ENCODE data around the gene CEP97.

GRCh38 chr3:101687142-101687931 lies 37.1 kb upstream of the CEP97 start:
- TF ChIP-seq CTCF (IDR thresholded peaks at IDR 0.05) (no peak), POLR2A (IDR thresholded peaks at IDR 0.05) (no peak)

All from adrenal gland (tissue), 5 donors.